Stimulated activated CD8-positive, alpha-beta memory T cell treated with anti-CD3 and anti-CD28 coated beads, Interleukin-7, amount 100 ng/mL, for 4 hours (primary cell): ENCODE results near the gene PAPPA2.
"Not testable (repeated sequence)": the region's sequence is repeated elsewhere in the genome, so short reads cannot be mapped to it uniquely, and the experiment has no call there.

Experiments
- DNase-seq, 2 donors: peaks; one replicate each; pipeline ENCODE4 v3.0.0-alpha.2; 2020; ENCODE audit warnings: low read depth in 2 of 2

PAPPA2 gene

DNA sequence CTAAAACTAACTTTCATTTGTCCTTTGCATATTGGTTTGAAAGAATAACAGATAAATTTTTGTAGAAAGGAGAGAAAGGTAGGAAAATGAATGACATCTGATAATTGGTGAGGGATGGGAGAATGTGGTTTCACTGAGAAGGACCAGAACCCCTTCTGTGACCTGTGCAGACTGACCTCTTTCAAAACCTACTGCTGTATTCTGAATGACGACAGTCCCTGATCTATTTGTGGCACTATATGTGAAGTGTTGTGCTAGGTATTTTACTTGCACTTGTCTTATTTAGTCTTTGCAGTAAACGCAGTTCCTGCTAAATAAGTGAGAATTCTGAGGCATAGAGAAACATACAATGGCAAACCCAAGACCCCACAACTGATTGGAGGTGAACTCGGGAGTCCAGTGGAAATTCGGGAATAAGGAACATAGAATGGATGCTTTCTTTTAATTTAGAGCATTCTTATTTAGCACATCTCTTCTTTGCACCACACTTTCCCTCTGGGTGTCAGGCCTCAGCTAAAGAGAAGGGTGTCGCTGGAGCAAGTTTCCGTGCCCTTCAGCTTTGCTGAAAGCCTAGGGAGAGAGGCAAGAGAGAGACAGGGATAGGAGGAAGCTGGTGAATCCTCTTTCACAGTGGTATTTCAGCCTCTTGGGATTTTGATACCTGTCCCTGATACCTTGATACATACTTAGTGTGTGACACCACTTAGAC lies 230.2 kb downstream of the PAPPA2 start:
- DNase-seq, result no peak

GRCh38 chr1:176693697-176694329 lies 230.8 kb downstream of the PAPPA2 start:
- DNase-seq, result no peak

DNA sequence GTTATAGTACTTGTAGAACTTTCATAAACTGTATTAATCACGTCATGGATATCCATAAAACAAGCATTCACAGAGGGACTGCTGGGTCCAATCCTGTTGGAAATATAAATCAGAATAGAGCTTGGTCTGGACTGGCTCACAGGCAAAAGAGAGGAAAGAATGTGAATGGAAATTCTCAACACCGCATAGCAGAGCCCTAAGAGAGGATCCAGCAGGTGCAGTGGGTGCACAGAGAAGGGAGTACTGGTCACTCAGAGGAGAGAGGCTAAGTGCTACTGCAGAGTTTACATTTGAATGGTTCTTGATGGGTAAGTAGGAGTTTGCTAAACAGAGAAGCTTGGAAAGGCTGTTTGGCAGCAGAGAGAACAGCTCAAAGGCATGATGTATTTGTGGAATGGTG lies 231.7 kb downstream of the PAPPA2 start:
- DNase-seq, result no peak

GRCh38 chr1:176696109-176696508 lies 233.1 kb downstream of the PAPPA2 start:
- no peak for DNase-seq

DNA sequence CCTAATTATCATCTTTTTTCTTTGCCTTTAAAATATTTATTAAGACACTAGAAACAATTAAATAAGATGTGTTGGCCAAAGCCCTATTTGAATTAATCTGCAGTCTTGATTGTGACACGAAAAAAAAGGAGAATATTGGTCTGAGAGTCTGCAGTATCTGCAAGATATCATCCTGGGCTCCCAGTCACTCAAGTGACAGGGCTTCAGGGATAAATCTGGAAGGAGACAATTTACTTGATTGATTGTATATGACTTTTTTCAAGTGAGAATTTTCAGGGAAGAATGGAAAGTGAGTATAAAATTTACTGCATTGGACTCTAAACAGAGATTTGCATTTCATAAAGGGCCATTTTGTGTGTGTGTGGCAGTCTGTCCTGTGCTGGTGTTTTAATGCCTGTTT lies 233.7 kb downstream of the PAPPA2 start:
- DNase-seq, result no peak

DNA sequence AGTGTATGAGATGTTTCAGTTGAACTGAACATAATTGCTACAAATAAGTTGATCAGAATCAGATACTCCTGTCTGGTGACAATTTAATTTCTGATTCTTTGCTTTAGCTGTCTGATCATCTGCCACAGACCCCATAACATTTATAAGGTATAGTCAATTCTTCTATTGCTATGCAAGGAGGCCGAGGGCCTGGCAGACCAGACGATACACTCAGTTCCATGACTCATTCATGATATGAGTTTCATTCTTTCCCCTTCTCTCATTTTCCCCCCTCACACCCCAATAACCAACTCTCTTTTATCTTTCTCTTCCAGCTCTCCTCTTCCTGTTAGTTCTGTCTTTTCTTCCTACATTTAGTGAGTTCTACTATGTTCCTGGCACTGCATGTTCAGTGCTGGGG lies 236.8 kb downstream of the PAPPA2 start:
- no peak for DNase-seq

DNA sequence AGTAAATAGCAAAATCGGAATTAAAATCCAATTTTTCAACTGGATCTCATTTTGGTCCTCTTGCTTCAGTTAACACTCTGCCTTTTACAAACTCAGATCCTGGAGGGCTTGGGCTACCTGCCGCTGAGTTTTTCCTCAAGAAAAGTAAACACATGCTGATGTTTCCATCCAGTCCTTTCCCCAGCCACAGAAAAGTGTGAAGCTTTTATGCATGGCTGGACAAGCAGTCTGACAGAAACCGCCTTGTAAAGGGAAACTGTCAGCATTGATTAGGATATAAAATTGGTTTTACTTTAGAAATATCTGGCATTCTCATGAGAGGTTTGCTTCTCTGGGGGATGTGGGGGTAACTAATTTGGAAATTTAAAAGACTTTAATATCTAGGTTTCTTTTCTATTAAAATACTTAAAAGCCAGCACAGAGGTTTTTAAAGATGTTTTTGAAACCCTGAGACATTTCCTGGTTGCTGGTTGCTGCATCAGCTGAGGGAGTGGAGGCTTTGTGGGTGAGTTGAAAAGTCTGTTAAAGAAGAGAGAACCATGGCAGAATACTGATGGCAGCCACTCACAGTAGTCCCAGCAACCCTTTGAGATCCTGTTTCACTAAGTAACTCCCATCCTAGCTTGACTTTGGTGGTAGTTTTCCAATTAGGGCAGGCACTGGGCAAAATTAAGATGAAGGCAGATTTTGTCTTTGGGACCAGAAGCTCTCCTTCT lies 238.3 kb downstream of the PAPPA2 start:
- DNase-seq, result no peak

GRCh38 chr1:176702901-176703300 lies 239.9 kb downstream of the PAPPA2 start:
- DNase-seq, result no peak

GRCh38 chr1:176705585-176705984 lies 242.6 kb downstream of the PAPPA2 start:
- no peak for DNase-seq

GRCh38 chr1:176717066-176717750 lies 254.2 kb downstream of the PAPPA2 start:
- DNase-seq, result no peak

GRCh38 chr1:176719447-176719846 lies 256.5 kb downstream of the PAPPA2 start:
- DNase-seq, result no peak

GRCh38 chr1:176720838-176721237 lies 257.9 kb downstream of the PAPPA2 start:
- DNase-seq, result no peak

GRCh38 chr1:176733661-176734060 lies 270.7 kb downstream of the PAPPA2 start:
- no peak for DNase-seq

DNA sequence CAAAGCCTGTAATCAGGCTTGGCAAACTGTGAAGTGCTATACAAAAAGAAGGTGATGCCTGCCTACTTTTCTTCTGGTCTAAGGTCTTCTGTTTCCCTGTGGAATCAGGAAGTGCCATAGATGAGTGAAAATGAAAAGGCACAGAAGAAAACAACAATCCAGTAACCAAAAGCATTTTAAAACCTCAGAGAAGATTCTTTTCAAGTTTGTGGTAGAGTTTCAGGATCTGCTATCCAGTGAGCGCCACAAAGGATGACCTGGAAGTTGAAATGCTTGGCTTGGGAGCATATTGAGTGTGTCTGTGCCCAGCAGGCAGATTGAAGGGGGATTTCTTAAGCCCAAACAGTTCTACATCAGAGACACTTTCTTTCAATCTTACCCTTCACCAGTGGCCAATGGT lies 272.2 kb downstream of the PAPPA2 start:
- DNase-seq, result no peak

DNA sequence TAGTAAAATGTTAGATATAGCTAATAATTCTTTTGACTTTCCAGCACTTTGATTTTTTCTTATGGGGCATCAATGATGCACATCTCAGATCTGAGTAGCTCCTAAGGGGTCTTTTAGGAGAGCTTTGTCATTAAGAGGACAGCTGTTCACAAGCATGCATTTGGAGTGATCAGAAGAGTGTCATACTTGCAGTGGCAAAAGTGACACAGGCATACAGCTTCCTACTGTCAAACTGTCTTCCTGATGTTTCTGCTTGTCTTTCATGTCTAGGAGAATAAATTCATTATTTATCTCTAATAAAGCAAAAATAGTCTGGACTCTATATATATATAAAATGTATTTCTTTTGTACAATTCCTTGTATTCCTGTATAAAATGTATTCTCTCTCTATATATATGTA lies 273.0 kb downstream of the PAPPA2 start:
- DNase-seq, result no peak

DNA sequence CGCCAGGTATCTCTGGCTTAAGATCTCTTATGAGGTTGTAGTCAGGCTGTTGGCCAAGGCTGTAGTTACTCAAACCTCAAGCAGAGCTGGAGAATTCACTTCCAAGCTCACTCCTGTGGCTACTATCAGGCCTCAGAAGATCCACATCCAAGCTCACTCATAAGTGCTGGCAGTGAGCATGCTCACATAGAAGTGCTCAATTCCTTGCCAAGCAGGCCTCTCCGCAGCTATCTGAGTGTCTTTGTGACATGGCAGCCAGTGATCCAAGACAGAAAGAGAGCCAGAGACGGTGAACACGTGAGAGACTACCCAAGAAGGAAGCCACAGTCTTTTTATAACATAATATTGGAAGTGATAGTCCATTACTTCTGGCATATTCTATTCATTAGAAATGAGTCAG lies 278.2 kb downstream of the PAPPA2 start:
- no peak for DNase-seq

DNA sequence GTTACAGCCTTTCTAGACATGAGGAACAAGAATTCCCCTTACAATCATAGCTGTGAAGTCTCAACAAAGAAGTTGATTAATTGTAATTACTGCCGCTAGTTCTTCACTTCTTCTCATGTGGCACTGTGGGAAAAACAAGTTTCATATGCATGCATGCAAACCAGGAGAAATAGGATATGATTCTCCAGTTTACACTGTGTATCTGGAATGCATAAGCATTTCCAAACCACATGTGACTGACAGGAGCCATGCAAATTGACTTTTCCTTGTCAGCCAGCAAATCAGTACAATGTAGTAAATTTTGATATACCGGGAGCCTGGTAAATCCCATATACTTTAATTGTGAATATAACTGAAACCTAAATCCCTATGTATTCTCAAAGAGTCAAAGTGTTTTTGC lies 279.3 kb downstream of the PAPPA2 start:
- no peak for DNase-seq

GRCh38 chr1:176744142-176744541 lies 281.2 kb downstream of the PAPPA2 start:
- no peak for DNase-seq

GRCh38 chr1:176745945-176746344 lies 283.0 kb downstream of the PAPPA2 start:
- no peak for DNase-seq

DNA sequence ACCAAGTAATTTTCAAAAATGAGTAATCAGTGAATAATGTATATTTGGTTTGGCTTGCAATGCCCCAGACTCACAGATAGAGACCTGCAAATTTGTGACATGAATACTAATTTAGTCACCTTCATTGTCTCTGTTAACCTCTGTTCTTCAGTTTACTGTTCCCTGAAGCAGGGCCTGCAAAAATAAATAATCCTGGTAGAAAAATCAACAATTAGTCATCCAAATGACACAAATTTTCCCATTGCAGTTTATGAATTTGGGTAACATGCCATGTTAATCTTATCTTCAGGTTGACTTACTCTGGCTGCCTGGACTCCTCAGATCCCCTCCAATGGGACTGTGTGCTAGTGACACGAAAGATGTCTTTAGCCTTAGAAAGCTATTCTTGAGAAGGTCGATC lies 289.5 kb downstream of the PAPPA2 start:
- no peak for DNase-seq

GRCh38 chr1:176754676-176755075 lies 291.7 kb downstream of the PAPPA2 start:
- DNase-seq, result no peak

GRCh38 chr1:176756817-176757216 lies 293.8 kb downstream of the PAPPA2 start:
- not testable (repeated sequence) for DNase-seq
